HCT116 (cell line): ENCODE data around the gene PFKFB2. TPM values are rescaled to one million over a fixed set of nuclear protein-coding genes. Genes with fewer than 3 reads are reported as not detected.

Experiments used
- ATAC-seq: fragments of 200-7000 bp; cut with Tn5 transposase; 2 replicates; pipeline ENCODE4 v1.9.1; 2020; ENCODE audit warnings: mild to moderate bottlenecking, moderate library complexity
- BruUV-seq: library from RNA; stranded (reverse); fragments of 400-500 nt; replicated peaks from 2 replicates; lab custom pipeline; 2021; lab: Mats Ljungman, UMichigan
- CTCF ChIA-PET: fragments of 300-600 bp; sonication (Branson Sonifier 250); formaldehyde crosslinking; loops from one replicate; lab custom pipeline; 2021; ENCODE audit warnings: antibody characterized with exemption; lab: Charles Lee
- POLR2A ChIA-PET: fragments of 300-600, 350-600 bp; sonication (Branson Sonifier 250); formaldehyde crosslinking; loops from one replicate; lab custom pipeline; 2021; ENCODE audit warnings: antibody characterized with exemption; lab: Charles Lee
- RAD21 ChIA-PET, 2 experiments: fragments of 300-600 bp; sonication (Branson Sonifier 250); formaldehyde crosslinking; loops; one replicate each; lab custom pipeline; 2023; ENCODE audit warnings: low total read pairs in 2 of 2; ENCODE audit not compliant: uncharacterized antibody in 2 of 2, unreplicated experiment in 2 of 2, low non-redundant PET in 1 of 2; lab: Charles Lee
- DNase-seq: peaks from one replicate; pipeline ENCODE4 v3.0.0-alpha.2; 2010; ENCODE audit warnings: low read depth, low spot score
- H2AFZ ChIP-seq: fragments of 200-600 bp; shearing (Covaris generic), sonication (generic); 2 replicates; pipeline ENCODE4 v1.6.1; 2017; ENCODE audit warnings: low read depth, mixed run types, mixed read lengths, antibody characterized with exemption, low read length; ENCODE audit not compliant: poor library complexity, severe bottlenecking
- H3K27ac ChIP-seq: 2 replicates; pipeline ENCODE4 v1.5.1; 2012; ENCODE audit warnings: low read depth, low read length
- H3K27me3 ChIP-seq: fragments of 200-600 bp; sonication (generic); 2 replicates; pipeline ENCODE4 v1.6.1; 2016; ENCODE audit warnings: mixed run types, low read length, mixed read lengths; ENCODE audit not compliant: insufficient read depth
- H3K36me3 ChIP-seq, 2 experiments: fragments of 200-500 bp in 1 of 2; fragments of 200-600 bp in 1 of 2; sonication (Bioruptor generic) in 1 of 2; sonication (generic) in 1 of 2; 2 replicates each; pipeline versions ENCODE4 v1.5.1 to v1.6.1; 2014 to 2016; ENCODE audit warnings: low read length in 2 of 2, inconsistent platforms in 1 of 2, mixed read lengths in 1 of 2, mixed run types in 1 of 2; ENCODE audit not compliant: insufficient read depth in 2 of 2, control insufficient read depth in 1 of 2
- H3K4me1 ChIP-seq, 2 experiments: fragments of 200-600 bp in 1 of 2; sonication (generic) in 1 of 2; 2 replicates each; pipeline versions ENCODE4 v1.5.1 to v1.6.1; 2012 to 2017; ENCODE audit warnings: low read length in 2 of 2, inconsistent platforms in 1 of 2, mild to moderate bottlenecking in 1 of 2, mixed read lengths in 1 of 2, mixed run types in 1 of 2, moderate library complexity in 1 of 2; ENCODE audit not compliant: insufficient read depth in 2 of 2, control insufficient read depth in 1 of 2
- H3K4me2 ChIP-seq: fragments of 200-600 bp; sonication (generic); 2 replicates; pipeline ENCODE4 v1.6.1; 2017; ENCODE audit warnings: mixed run types, low read length, mixed read lengths
- H3K4me3 ChIP-seq, 2 experiments: fragments of 200-600 bp in 1 of 2; sonication (generic) in 1 of 2; replicated peaks in 1 of 2; 2 replicates each; pipeline ENCODE4 v1.5.1; 2011 to 2016; ENCODE audit warnings: low read length in 2 of 2, control low read depth in 1 of 2, low read depth in 1 of 2, mild to moderate bottlenecking in 1 of 2, mixed read lengths in 1 of 2, mixed run types in 1 of 2
- H3K79me2 ChIP-seq: fragments of 200-600 bp; sonication (generic); 2 replicates; pipeline ENCODE4 v1.6.1; 2017; ENCODE audit warnings: mild to moderate bottlenecking, mixed run types, low read length, moderate library complexity, mixed read lengths; ENCODE audit not compliant: insufficient read depth
- H3K9ac ChIP-seq: fragments of 200-600 bp; sonication (generic); 2 replicates; pipeline ENCODE4 v1.6.1; 2016; ENCODE audit warnings: low read length, mixed read lengths
- H3K9me2 ChIP-seq: fragments of 200-600 bp; sonication (generic), shearing (Covaris generic); 2 replicates; pipeline ENCODE4 v1.6.1; 2017; ENCODE audit warnings: mixed run types, mild to moderate bottlenecking, moderate library complexity; ENCODE audit not compliant: insufficient read depth
- H3K9me3 ChIP-seq, 2 experiments: fragments of 200-500 bp in 1 of 2; fragments of 200-600 bp in 1 of 2; sonication (Bioruptor generic) in 1 of 2; sonication (generic) in 1 of 2; 2 replicates each; pipeline ENCODE4 v1.6.1; 2014 to 2017; ENCODE audit warnings: low read length in 2 of 2, mixed read lengths in 2 of 2, inconsistent platforms in 1 of 2, low read depth in 1 of 2, mild to moderate bottlenecking in 1 of 2, mixed run types in 1 of 2, moderate library complexity in 1 of 2; ENCODE audit not compliant: control insufficient read depth in 1 of 2, insufficient read depth in 1 of 2
- H4K20me1 ChIP-seq: fragments of 200-600 bp; sonication (generic), shearing (Covaris generic); 2 replicates; pipeline ENCODE4 v1.6.1; 2017; ENCODE audit warnings: mixed run types, mild to moderate bottlenecking, moderate library complexity; ENCODE audit not compliant: insufficient read depth
- ATF3 ChIP-seq: IDR thresholded peaks from 2 replicates; pipeline ENCODE4 v1.6.1; 2012
- CBX3 ChIP-seq: IDR thresholded peaks from 2 replicates; pipeline ENCODE4 v1.6.1; 2012; ENCODE audit warnings: low read depth
- CEBPB ChIP-seq: IDR thresholded peaks from 2 replicates; pipeline ENCODE4 v1.6.1; 2012; ENCODE audit warnings: low read depth
- EGR1 ChIP-seq: IDR thresholded peaks from 2 replicates; pipeline ENCODE4 v1.6.1; 2012; ENCODE audit warnings: low read depth
- MAX ChIP-seq: IDR thresholded peaks from 2 replicates; pipeline ENCODE4 v1.6.1; 2012
- POLR2AphosphoS5 ChIP-seq: IDR thresholded peaks from 2 replicates; pipeline ENCODE4 v1.6.1; 2011; ENCODE audit warnings: mild to moderate bottlenecking, low read depth, low read length, moderate library complexity
- SIN3A ChIP-seq: IDR thresholded peaks from 2 replicates; pipeline ENCODE4 v1.6.1; 2012; ENCODE audit warnings: low read depth
- SP1 ChIP-seq: IDR thresholded peaks from 2 replicates; pipeline ENCODE4 v1.6.1; 2012; ENCODE audit warnings: low read depth
- SRF ChIP-seq: IDR thresholded peaks from 2 replicates; pipeline ENCODE4 v1.6.1; 2012; ENCODE audit warnings: low read depth
- ZFX ChIP-seq: fragments of 450-650 bp; IDR thresholded peaks from 2 replicates; pipeline ENCODE4 v1.6.1; 2017
- ZNF274 ChIP-seq: fragments of 200-500 bp; sonication (Bioruptor generic); IDR thresholded peaks from 2 replicates; pipeline ENCODE4 v1.6.1; 2014; ENCODE audit warnings: mild to moderate bottlenecking, low read depth, low read length, inconsistent platforms
- intact Hi-C: fragments of 100-400 bp; cut with micrococcal nuclease; formaldehyde crosslinking; loops from 2 replicates; pipeline ENCODE4 v1.10.0; 2022
- total RNA-seq: library from RNA; stranded (reverse); gene quantifications from one replicate; pipeline ENCODE4 v1.2.1, GENCODE V29; 2021; ENCODE audit not compliant: unreplicated experiment

The PFKFB2 gene
- total RNA-seq, 1 experiment from 2014 or later, result 13.9 TPM

GRCh38 chr1:207020065-207020708 lies 32.9 kb upstream of the PFKFB2 start:
- peak; percentile 71 for ATAC-seq
- no peaks in the 10 kb centered on the region; a peak in 1 of 4 replicates for H3K36me3 ChIP-seq
- H3K27ac ChIP-seq, result no peak overlapping the region
- ChIA-PET CTCF (interaction anchor here (1.5 kb wide), 1 partner anchor 108 kb away, joined by 5 read pairs; no protein-coding TSS in a partner anchor), POLR2A (no interaction called here), RAD21 (no interaction called here)
- H3K79me2 ChIP-seq, result no peaks in the 10 kb centered on the region
- H3K9me3 ChIP-seq, result no peaks in the 10 kb centered on the region
- TF ChIP-seq SRF, result no peak
- TF ChIP-seq SIN3A, result 0 out of 2 replicates have a peak, but pooled peaks have one; percentile 19
- TF ChIP-seq MAX, result 0 out of 2 replicates have a peak, but pooled peaks have one; percentile 36
- no peak for TF ChIP-seq ZFX
- no peak for TF ChIP-seq CEBPB
- TF ChIP-seq EGR1, result no peak
- TF ChIP-seq ATF3, result no peak
- peak; percentile 46 for TF ChIP-seq POLR2AphosphoS5
- TF ChIP-seq SP1, result peak; percentile 55
- H3K9ac ChIP-seq, result peak overlapping the region; percentile 54
- peak; percentile 60 for DNase-seq
- H3K4me2 ChIP-seq, result peak overlapping the region; percentile 72
- no TSS peak for BruUV-seq
- intact Hi-C loops, result no loop called here
- H3K4me1 ChIP-seq, result peaks cover 16 to 82% of the 10 kb centered on the region in 2 experiments
- peak overlapping the region; percentile 7 to 37; a peak in 2 of 4 replicates for H3K4me3 ChIP-seq
- no peaks in the 10 kb centered on the region for H4K20me1 ChIP-seq
- no peaks in the 10 kb centered on the region for H3K9me2 ChIP-seq
- no peaks in the 10 kb centered on the region for H3K27me3 ChIP-seq
- no peak overlapping the region for H2AFZ ChIP-seq

DNA sequence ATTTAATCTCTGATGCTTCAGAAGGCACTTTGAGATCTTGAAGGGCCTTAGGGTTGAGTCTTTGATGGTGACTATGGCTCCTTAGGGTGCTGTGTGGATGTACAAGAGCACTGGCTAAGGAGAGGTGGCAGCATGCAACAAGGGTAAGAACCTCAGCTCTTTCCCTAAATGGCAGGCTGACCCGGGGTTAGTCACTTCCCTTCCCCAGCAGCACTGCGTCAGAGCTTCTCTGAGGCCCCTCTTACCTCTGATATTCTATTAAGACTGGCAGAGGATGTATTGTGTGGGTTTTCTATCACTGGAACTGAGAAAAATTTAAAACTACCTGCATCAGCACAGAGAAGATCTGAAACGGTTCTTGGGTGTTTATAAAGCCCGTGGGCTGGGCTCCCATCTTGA lies 32.4 kb upstream of the PFKFB2 start:
- ChIA-PET POLR2A (no interaction called here), CTCF (interaction anchor here (1.5 kb wide), 1 partner anchor 108 kb away, joined by 5 read pairs; no protein-coding TSS in a partner anchor), RAD21 (no interaction called here)
- BruUV-seq, result no TSS peak
- Histone ChIP-seq H3K27ac (no peak overlapping the region), H3K4me1 (peaks cover 22 to 84% of the 10 kb centered on the region in 2 experiments), H3K4me3 (peak overlapping the region in 1 of 2 experiments; percentile 37; a peak in 1 of 4 replicates), H3K9me2 (no peaks in the 10 kb centered on the region), H3K9ac (peak overlapping the region; percentile 54), H3K4me2 (peak overlapping the region; percentile 72), H3K9me3 (no peaks in the 10 kb centered on the region), H4K20me1 (no peaks in the 10 kb centered on the region), H3K79me2 (no peaks in the 10 kb centered on the region), H2AFZ (no peak overlapping the region), H3K36me3 (no peaks in the 10 kb centered on the region; a peak in 1 of 4 replicates), H3K27me3 (no peaks in the 10 kb centered on the region)
- DNase-seq (no peak), ATAC-seq (peak; percentile 39)
- TF ChIP-seq CBX3 (no peak), SRF (no peak), ZNF274 (no peak), ATF3 (no peak)
- intact Hi-C loops, result no loop called here
